Spleen (tissue), 7 donors: ENCODE data around the gene ZSCAN1.

Experiments
- CTCF ChIP-seq, 11 experiments: fragments of 200-600 bp in 7 of 11; fragments of 450-650 bp in 4 of 11; sonication (generic) in 4 of 11; IDR thresholded peaks in 8 of 11; conservative IDR thresholded peaks in 3 of 11; 1 replicate in 7 of 11; 2 replicates in 4 of 11; pipeline versions ENCODE4 v1.4.0 to v1.8.0; 2016 to 2021; ENCODE audit warnings: antibody characterized with exemption in 11 of 11, inconsistent platforms in 4 of 11, mild to moderate bottlenecking in 1 of 11
- POLR2A ChIP-seq, 3 donors: fragments of 450-650 bp; IDR thresholded peaks; one replicate each; pipeline ENCODE4 v1.5.1; 2017; ENCODE audit warnings: antibody characterized with exemption in 3 of 3, mild to moderate bottlenecking in 1 of 3
- POLR2AphosphoS5 ChIP-seq, 3 donors: sonication (generic); formaldehyde crosslinking; IDR thresholded peaks; one replicate each; pipeline ENCODE4 v1.5.1; 2017; ENCODE audit warnings: antibody characterized with exemption in 3 of 3
- donor health status: DM: no; HTN: no; CAD: no; lungs with moderate emphysema.
- donor health status: DM: no; HTN: no; CAD: no.
- donor health status: DM: no; HTN: no; CAD: no.

GRCh38 chr19:58047672-58048071 is 13.8 kb downstream of the ZSCAN1 start:
- TF ChIP-seq CTCF (IDR thresholded peaks at IDR 0.05 in 8 of 11, conservative IDR thresholded peaks at IDR 0.05 in 3 of 11) (no peak), POLR2A (IDR thresholded peaks at IDR 0.05) (no peak), POLR2AphosphoS5 (IDR thresholded peaks at IDR 0.05) (no peak)
